Astrocyte (in vitro differentiated cells and primary cell): ENCODE data around the gene C1orf216. TPM values are rescaled to one million over a fixed set of nuclear protein-coding genes. Genes with fewer than 3 reads are reported as not detected.

Source experiments
- DNase-seq: peaks from one replicate; pipeline ENCODE4 v3.0.0-alpha.2; 2010; ENCODE audit warnings: low read depth
- FAIRE-seq: peaks from 2 replicates; lab custom pipeline; 2011; peaks lifted over from hg19 to GRCh38; lab: Jason Lieb, UNC
- H2AFZ ChIP-seq: 2 replicates; pipeline ENCODE4 v1.6.0; 2012; ENCODE audit warnings: low read depth, low read length, inconsistent platforms
- H3K27ac ChIP-seq: 2 replicates; pipeline ENCODE4 v1.5.1; 2011; ENCODE audit warnings: low read depth, low read length, inconsistent platforms
- H3K27me3 ChIP-seq: 2 replicates; pipeline ENCODE4 v1.6.0; 2011; ENCODE audit warnings: low read length, inconsistent platforms; ENCODE audit not compliant: insufficient read depth
- H3K36me3 ChIP-seq: 2 replicates; pipeline ENCODE4 v1.5.1; 2011; ENCODE audit warnings: low read length, inconsistent platforms; ENCODE audit not compliant: insufficient read depth
- H3K4me1 ChIP-seq: 2 replicates; pipeline ENCODE4 v1.5.1; 2011; ENCODE audit warnings: low read length, inconsistent platforms; ENCODE audit not compliant: insufficient read depth
- H3K4me2 ChIP-seq: 2 replicates; pipeline ENCODE4 v1.6.0; 2012; ENCODE audit warnings: low read length, inconsistent platforms
- H3K4me3 ChIP-seq: 2 replicates; pipeline ENCODE4 v1.5.1; 2011; ENCODE audit warnings: low read depth, mild to moderate bottlenecking, low read length, inconsistent platforms; ENCODE audit not compliant: insufficient read depth
- H3K79me2 ChIP-seq: 2 replicates; pipeline ENCODE4 v1.6.0; 2012; ENCODE audit warnings: mild to moderate bottlenecking, low read length, inconsistent platforms; ENCODE audit not compliant: insufficient read depth
- H3K9ac ChIP-seq: 2 replicates; pipeline ENCODE4 v1.6.0; 2012; ENCODE audit warnings: mild to moderate bottlenecking, low read length, inconsistent platforms
- H3K9me3 ChIP-seq: 2 replicates; pipeline ENCODE4 v1.5.1; 2012; ENCODE audit warnings: low read depth, mild to moderate bottlenecking, low read length, inconsistent platforms; ENCODE audit not compliant: insufficient read depth
- H4K20me1 ChIP-seq: 2 replicates; pipeline ENCODE4 v1.6.0; 2012; ENCODE audit warnings: low read length, inconsistent platforms; ENCODE audit not compliant: insufficient read depth
- H3K27ac Mint-ChIP-seq: one replicate; pipeline ENCODE4 v1.8.0; 2021; ENCODE audit warnings: mild to moderate bottlenecking, mixed read lengths; ENCODE audit not compliant: unreplicated experiment
- H3K27me3 Mint-ChIP-seq: one replicate; pipeline ENCODE4 v1.8.0; 2021; ENCODE audit warnings: low read depth, mixed read lengths; ENCODE audit not compliant: unreplicated experiment
- H3K36me3 Mint-ChIP-seq: one replicate; pipeline ENCODE4 v1.8.0; 2021; ENCODE audit warnings: low read depth, mixed read lengths; ENCODE audit not compliant: unreplicated experiment
- H3K4me1 Mint-ChIP-seq: one replicate; pipeline ENCODE4 v1.8.0; 2021; ENCODE audit warnings: low read depth, mixed read lengths; ENCODE audit not compliant: unreplicated experiment
- H3K4me3 Mint-ChIP-seq: one replicate; pipeline ENCODE4 v1.8.0; 2021; ENCODE audit warnings: mild to moderate bottlenecking, moderate library complexity, mixed read lengths; ENCODE audit not compliant: unreplicated experiment
- H3K9me3 Mint-ChIP-seq: one replicate; pipeline ENCODE4 v1.8.0; 2021; ENCODE audit warnings: mild to moderate bottlenecking, mixed read lengths; ENCODE audit not compliant: unreplicated experiment
- EZH2 ChIP-seq: IDR thresholded peaks from 2 replicates; pipeline ENCODE4 v1.6.1; 2012; ENCODE audit warnings: mild to moderate bottlenecking, low read length, inconsistent platforms; ENCODE audit not compliant: insufficient read depth
- total RNA-seq: library from RNA; stranded (reverse); gene quantifications from 2 replicates; pipeline ENCODE4 v1.2.1, GENCODE V29; 2021
- TF ChIP-seq, protein P1 (sequence below): IDR thresholded peaks from 2 replicates; pipeline ENCODE4 v1.5.1; 2011; ENCODE audit warnings: low read depth, mild to moderate bottlenecking, inconsistent platforms, low read length, moderate library complexity; ENCODE audit not compliant: insufficient read depth

The C1orf216 gene
- total RNA-seq, 1 donor from 2014 or later = 12.5 TPM

GRCh38 chr1:35753626-35754260 lies 35.1 kb upstream of the C1orf216 start:
- Histone ChIP-seq H3K9ac (no peak overlapping the region), H3K27ac (no peak overlapping the region), H3K4me3 (no peak overlapping the region), H2AFZ (no peak overlapping the region), H3K36me3 (peaks cover 6% of the 10 kb centered on the region), H4K20me1 (no peaks in the 10 kb centered on the region), H3K9me3 (no peaks in the 10 kb centered on the region), H3K79me2 (no peaks in the 10 kb centered on the region), H3K4me2 (no peak overlapping the region), H3K27me3 (no peaks in the 10 kb centered on the region), H3K4me1 (no peaks in the 10 kb centered on the region)
- H3K4me3 Mint-ChIP-seq = no peak overlapping the region
- TF ChIP-seq EZH2 = no peak
- TF ChIP-seq, protein P1, sequence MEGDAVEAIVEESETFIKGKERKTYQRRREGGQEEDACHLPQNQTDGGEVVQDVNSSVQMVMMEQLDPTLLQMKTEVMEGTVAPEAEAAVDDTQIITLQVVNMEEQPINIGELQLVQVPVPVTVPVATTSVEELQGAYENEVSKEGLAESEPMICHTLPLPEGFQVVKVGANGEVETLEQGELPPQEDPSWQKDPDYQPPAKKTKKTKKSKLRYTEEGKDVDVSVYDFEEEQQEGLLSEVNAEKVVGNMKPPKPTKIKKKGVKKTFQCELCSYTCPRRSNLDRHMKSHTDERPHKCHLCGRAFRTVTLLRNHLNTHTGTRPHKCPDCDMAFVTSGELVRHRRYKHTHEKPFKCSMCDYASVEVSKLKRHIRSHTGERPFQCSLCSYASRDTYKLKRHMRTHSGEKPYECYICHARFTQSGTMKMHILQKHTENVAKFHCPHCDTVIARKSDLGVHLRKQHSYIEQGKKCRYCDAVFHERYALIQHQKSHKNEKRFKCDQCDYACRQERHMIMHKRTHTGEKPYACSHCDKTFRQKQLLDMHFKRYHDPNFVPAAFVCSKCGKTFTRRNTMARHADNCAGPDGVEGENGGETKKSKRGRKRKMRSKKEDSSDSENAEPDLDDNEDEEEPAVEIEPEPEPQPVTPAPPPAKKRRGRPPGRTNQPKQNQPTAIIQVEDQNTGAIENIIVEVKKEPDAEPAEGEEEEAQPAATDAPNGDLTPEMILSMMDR = no peak
- FAIRE-seq (no peak), DNase-seq (no peak)
- no peaks in the 10 kb centered on the region for H3K36me3 Mint-ChIP-seq
- H3K4me1 Mint-ChIP-seq = no peaks in the 10 kb centered on the region
- H3K9me3 Mint-ChIP-seq = no peaks in the 10 kb centered on the region
- H3K27ac Mint-ChIP-seq = no peak overlapping the region
- peaks cover 3% of the 10 kb centered on the region for H3K27me3 Mint-ChIP-seq

GRCh38 chr1:35748326-35748725 lies 29.6 kb upstream of the C1orf216 start:
- H3K27ac ChIP-seq = no peak overlapping the region
- no peak overlapping the region for H3K4me3 ChIP-seq
- no peaks in the 10 kb centered on the region for H4K20me1 ChIP-seq
- peak overlapping the region; percentile 21 for H2AFZ ChIP-seq
- Mint-ChIP-seq H3K27me3 (no peaks in the 10 kb centered on the region), H3K27ac (no peak overlapping the region), H3K4me1 (no peaks in the 10 kb centered on the region), H3K36me3 (no peaks in the 10 kb centered on the region), H3K4me3 (no peak overlapping the region), H3K9me3 (no peaks in the 10 kb centered on the region)
- H3K36me3 ChIP-seq = peaks cover 6% of the 10 kb centered on the region
- H3K9me3 ChIP-seq = no peaks in the 10 kb centered on the region
- H3K4me2 ChIP-seq = no peak overlapping the region
- H3K9ac ChIP-seq = no peak overlapping the region
- DNase-seq (no peak), FAIRE-seq (no peak)
- H3K4me1 ChIP-seq = no peaks in the 10 kb centered on the region
- H3K79me2 ChIP-seq = no peaks in the 10 kb centered on the region
- TF ChIP-seq EZH2 = no peak
- TF ChIP-seq, protein P1 = no peak
- no peaks in the 10 kb centered on the region for H3K27me3 ChIP-seq

GRCh38 chr1:35745124-35745730 lies 26.5 kb upstream of the C1orf216 start:
- Histone ChIP-seq H3K4me2 (no peak overlapping the region), H3K27me3 (no peaks in the 10 kb centered on the region), H3K9ac (no peak overlapping the region), H2AFZ (no peak overlapping the region), H3K4me1 (no peaks in the 10 kb centered on the region), H3K36me3 (peaks cover 6% of the 10 kb centered on the region), H4K20me1 (no peaks in the 10 kb centered on the region), H3K4me3 (no peak overlapping the region), H3K27ac (no peak overlapping the region), H3K79me2 (no peaks in the 10 kb centered on the region), H3K9me3 (no peaks in the 10 kb centered on the region)
- H3K36me3 Mint-ChIP-seq = no peaks in the 10 kb centered on the region
- TF ChIP-seq, protein P1 = no peak
- FAIRE-seq (no peak), DNase-seq (no peak)
- H3K27ac Mint-ChIP-seq = no peak overlapping the region
- H3K4me1 Mint-ChIP-seq = no peaks in the 10 kb centered on the region
- no peak overlapping the region for H3K4me3 Mint-ChIP-seq
- H3K9me3 Mint-ChIP-seq = no peaks in the 10 kb centered on the region
- H3K27me3 Mint-ChIP-seq = no peaks in the 10 kb centered on the region
